Sigmoid colon (tissue), 7 donors: Measurements from ENCODE around the gene ADCY5. TPM values are rescaled to one million over a fixed set of nuclear protein-coding genes. Genes with fewer than 3 reads are reported as not detected.

Experiments
- DNase-seq: peaks from one replicate; pipeline ENCODE4 v3.0.0-alpha.2; 2019
- H3K27ac ChIP-seq, 4 donors: fragments of 200-600 bp; sonication (generic); one replicate each; pipeline ENCODE4 v1.5.1; 2016 to 2019; ENCODE audit warnings: mild to moderate bottlenecking in 1 of 4
- H3K27me3 ChIP-seq, 3 donors: fragments of 200-600 bp; sonication (generic); one replicate each; pipeline ENCODE4 v1.5.1; 2019; ENCODE audit warnings: mild to moderate bottlenecking in 1 of 3
- H3K36me3 ChIP-seq, 4 donors: fragments of 200-600 bp; sonication (generic); one replicate each; pipeline ENCODE4 v1.5.1; 2016 to 2019
- H3K4me1 ChIP-seq, 4 donors: fragments of 200-600 bp; sonication (generic); one replicate each; pipeline ENCODE4 v1.5.1; 2017 to 2019
- H3K4me3 ChIP-seq, 4 donors: fragments of 200-600 bp; sonication (generic); one replicate each; pipeline ENCODE4 v1.5.1; 2017 to 2019; ENCODE audit warnings: mild to moderate bottlenecking in 2 of 4, moderate library complexity in 1 of 4
- H3K9me3 ChIP-seq, 4 donors: fragments of 200-600 bp in 3 of 4; sonication (generic) in 3 of 4; one replicate each; pipeline versions ENCODE4 v1.5.1 to v1.6.1; 2013 to 2019
- EP300 ChIP-seq, 4 donors: sonication (generic); formaldehyde crosslinking; IDR thresholded peaks; one replicate each; pipeline ENCODE4 v1.6.1; 2017; ENCODE audit warnings: antibody characterized with exemption in 4 of 4
- POLR2A ChIP-seq, 2 donors: fragments of 450-650 bp; IDR thresholded peaks; one replicate each; pipeline ENCODE4 v1.6.1; 2016; ENCODE audit warnings: antibody characterized with exemption in 2 of 2, mild to moderate bottlenecking in 2 of 2, moderate library complexity in 2 of 2
- POLR2AphosphoS5 ChIP-seq, 4 donors: sonication (generic); formaldehyde crosslinking; IDR thresholded peaks; one replicate each; pipeline ENCODE4 v1.6.1; 2017; ENCODE audit warnings: antibody characterized with exemption in 4 of 4
- WGBS, 2 donors: extraction: QIAGEN DNeasy Blood & Tissue Kit; methylation state at CpG; one replicate each; pipeline ENCODE4 v1.1.7; 2013; 5-methylcytosine and 5-hydroxymethylcytosine counted together
- intact Hi-C: fragments of 100-400 bp; cut with DNase I; formaldehyde crosslinking; loops from one replicate; pipeline ENCODE4 v1.15.1; 2023
- polyA plus RNA-seq, 3 donors: library from polyadenylated mRNA; stranded (reverse); fragments of 200-250 nt; gene quantifications; one replicate each; pipeline ENCODE4 v1.2.3, GENCODE V29; 2013
- total RNA-seq, 4 donors: library from RNA; depleted of rRNA; stranded (reverse); fragments of >200 nt; gene quantifications; one replicate each; pipeline ENCODE4 v1.1.0, GENCODE V29; 2016
- TF ChIP-seq, protein P1 (sequence below), 4 experiments: fragments of 450-650 bp in 3 of 4; fragments of 200-600 bp in 1 of 4; IDR thresholded peaks; one replicate each; pipeline ENCODE4 v1.5.1; 2016 to 2019; ENCODE audit warnings: antibody characterized with exemption in 4 of 4, mild to moderate bottlenecking in 3 of 4, moderate library complexity in 2 of 4
- donor health status: healthy with polysubstance abuse.
- donor health status: Bipolar disorder and iron deficiency.
- donor health status: healthy.

Gene ADCY5
- total and polyA plus RNA-seq, 7 donors = 1.4 to 84.4 (median 39.5) TPM

GRCh38 chr3:123287051-123287961, 161.6 kb downstream of the ADCY5 start:
- TF ChIP-seq, protein P1, sequence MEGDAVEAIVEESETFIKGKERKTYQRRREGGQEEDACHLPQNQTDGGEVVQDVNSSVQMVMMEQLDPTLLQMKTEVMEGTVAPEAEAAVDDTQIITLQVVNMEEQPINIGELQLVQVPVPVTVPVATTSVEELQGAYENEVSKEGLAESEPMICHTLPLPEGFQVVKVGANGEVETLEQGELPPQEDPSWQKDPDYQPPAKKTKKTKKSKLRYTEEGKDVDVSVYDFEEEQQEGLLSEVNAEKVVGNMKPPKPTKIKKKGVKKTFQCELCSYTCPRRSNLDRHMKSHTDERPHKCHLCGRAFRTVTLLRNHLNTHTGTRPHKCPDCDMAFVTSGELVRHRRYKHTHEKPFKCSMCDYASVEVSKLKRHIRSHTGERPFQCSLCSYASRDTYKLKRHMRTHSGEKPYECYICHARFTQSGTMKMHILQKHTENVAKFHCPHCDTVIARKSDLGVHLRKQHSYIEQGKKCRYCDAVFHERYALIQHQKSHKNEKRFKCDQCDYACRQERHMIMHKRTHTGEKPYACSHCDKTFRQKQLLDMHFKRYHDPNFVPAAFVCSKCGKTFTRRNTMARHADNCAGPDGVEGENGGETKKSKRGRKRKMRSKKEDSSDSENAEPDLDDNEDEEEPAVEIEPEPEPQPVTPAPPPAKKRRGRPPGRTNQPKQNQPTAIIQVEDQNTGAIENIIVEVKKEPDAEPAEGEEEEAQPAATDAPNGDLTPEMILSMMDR (IDR thresholded peaks at IDR 0.05) = no peak
- TF ChIP-seq POLR2A (IDR thresholded peaks at IDR 0.05) = no peak
- TF ChIP-seq POLR2AphosphoS5 (IDR thresholded peaks at IDR 0.05) = no peak
- no peak for TF ChIP-seq EP300 (IDR thresholded peaks at IDR 0.05)
- intact Hi-C loops = no loop called here
- Histone ChIP-seq H3K4me3 (no peak overlapping the region), H3K4me1 (no peaks in the 10 kb centered on the region), H3K27me3 (no peaks in the 10 kb centered on the region), H3K36me3 (peaks cover 30 to 97% (median 63%) of the 10 kb centered on the region in 4 donors), H3K27ac (no peak overlapping the region), H3K9me3 (no peaks in the 10 kb centered on the region)
- whole genome bisulfite sequencing, 2 donors = 90 to 93% methylated on average over 14 of the region's 14 CpGs
- DNase-seq = peak; percentile 45

DNA sequence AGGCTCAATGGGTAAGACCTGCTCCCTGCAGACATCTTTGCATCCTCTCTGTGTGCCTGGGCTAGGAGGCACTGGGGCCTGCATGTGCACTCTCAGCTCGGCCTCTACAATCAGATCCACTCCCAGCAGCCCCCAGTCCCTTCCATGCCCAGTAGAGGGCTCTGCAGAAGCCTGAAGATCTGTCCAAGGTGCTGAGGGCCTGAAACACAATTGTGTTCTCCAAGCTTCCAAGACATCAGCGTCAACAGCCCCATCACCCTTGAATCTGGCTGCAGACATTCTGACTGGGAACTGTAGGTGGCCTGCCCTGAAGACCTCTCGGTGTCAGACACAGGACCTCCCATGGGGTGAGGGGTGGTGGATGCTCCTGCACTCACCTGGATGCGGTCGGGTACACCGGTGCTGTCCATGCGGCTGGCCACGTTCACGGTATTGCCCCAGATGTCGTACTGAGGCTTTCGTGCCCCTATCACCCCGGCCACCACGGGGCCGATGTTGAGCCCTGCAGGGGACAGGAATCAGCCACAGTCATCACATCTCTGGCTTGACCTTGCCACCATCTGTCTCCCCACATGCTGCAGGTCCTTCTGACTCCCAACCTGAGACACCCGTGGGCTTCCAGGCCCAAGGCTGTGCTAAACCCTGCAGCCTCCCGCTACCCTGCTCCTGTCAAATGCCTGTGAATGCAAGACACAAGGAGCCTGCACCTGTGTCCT, 162.4 kb downstream of the ADCY5 start:
- H3K4me3 ChIP-seq = no peak overlapping the region
- peaks cover 30 to 97% (median 62%) of the 10 kb centered on the region in 4 donors for H3K36me3 ChIP-seq
- H3K27ac ChIP-seq = no peak overlapping the region
- DNase-seq = peak; percentile 57
- WGBS, 2 donors = 80% methylated on average over 16 of the region's 16 CpGs
- intact Hi-C loops = no loop called here
- no peaks in the 10 kb centered on the region for H3K9me3 ChIP-seq
- no peaks in the 10 kb centered on the region for H3K27me3 ChIP-seq
- no peaks in the 10 kb centered on the region for H3K4me1 ChIP-seq
- TF ChIP-seq, protein P1 (IDR thresholded peaks at IDR 0.05) = peak in 3 of 4 experiments; percentile 14 to 45 (median 26)
- no peak for TF ChIP-seq POLR2AphosphoS5 (IDR thresholded peaks at IDR 0.05)

GRCh38 chr3:123285931-123286307, 163.0 kb downstream of the ADCY5 start:
- no peaks in the 10 kb centered on the region for H3K4me1 ChIP-seq

GRCh38 chr3:123285479-123285878, 163.4 kb downstream of the ADCY5 start:
- Histone ChIP-seq H3K27me3 (no peaks in the 10 kb centered on the region), H3K4me3 (no peak overlapping the region), H3K36me3 (peaks cover 25 to 93% (median 57%) of the 10 kb centered on the region in 4 donors), H3K9me3 (no peaks in the 10 kb centered on the region), H3K4me1 (no peaks in the 10 kb centered on the region), H3K27ac (no peak overlapping the region)
- WGBS, 2 donors = 88 to 89% methylated on average over 4 of the region's 4 CpGs
- no peak for DNase-seq
- intact Hi-C loops = no loop called here
- TF ChIP-seq, protein P1 (IDR thresholded peaks at IDR 0.05) = no peak
- TF ChIP-seq POLR2A (IDR thresholded peaks at IDR 0.05) = no peak
- no peak for TF ChIP-seq POLR2AphosphoS5 (IDR thresholded peaks at IDR 0.05)
- no peak for TF ChIP-seq EP300 (IDR thresholded peaks at IDR 0.05)

More at GRCh38 chr3:123285931-123286307, 163.0 kb downstream of the ADCY5 start:
- no peaks in the 10 kb centered on the region for H3K27me3 ChIP-seq
- no peak for DNase-seq
- no peak overlapping the region for H3K27ac ChIP-seq
- H3K36me3 ChIP-seq = peaks cover 29 to 97% (median 60%) of the 10 kb centered on the region in 4 donors
- no peaks in the 10 kb centered on the region for H3K9me3 ChIP-seq
- intact Hi-C loops = no loop called here
- no peak overlapping the region for H3K4me3 ChIP-seq
- TF ChIP-seq POLR2A (IDR thresholded peaks at IDR 0.05) (no peak), EP300 (IDR thresholded peaks at IDR 0.05) (no peak), POLR2AphosphoS5 (IDR thresholded peaks at IDR 0.05) (no peak)
- TF ChIP-seq, protein P1 (IDR thresholded peaks at IDR 0.05) = no peak
- 74 to 80% methylated on average over 4 of the region's 4 CpGs for WGBS, 2 donors
